ENCODE results near the gene TIGD1.

DNA sequence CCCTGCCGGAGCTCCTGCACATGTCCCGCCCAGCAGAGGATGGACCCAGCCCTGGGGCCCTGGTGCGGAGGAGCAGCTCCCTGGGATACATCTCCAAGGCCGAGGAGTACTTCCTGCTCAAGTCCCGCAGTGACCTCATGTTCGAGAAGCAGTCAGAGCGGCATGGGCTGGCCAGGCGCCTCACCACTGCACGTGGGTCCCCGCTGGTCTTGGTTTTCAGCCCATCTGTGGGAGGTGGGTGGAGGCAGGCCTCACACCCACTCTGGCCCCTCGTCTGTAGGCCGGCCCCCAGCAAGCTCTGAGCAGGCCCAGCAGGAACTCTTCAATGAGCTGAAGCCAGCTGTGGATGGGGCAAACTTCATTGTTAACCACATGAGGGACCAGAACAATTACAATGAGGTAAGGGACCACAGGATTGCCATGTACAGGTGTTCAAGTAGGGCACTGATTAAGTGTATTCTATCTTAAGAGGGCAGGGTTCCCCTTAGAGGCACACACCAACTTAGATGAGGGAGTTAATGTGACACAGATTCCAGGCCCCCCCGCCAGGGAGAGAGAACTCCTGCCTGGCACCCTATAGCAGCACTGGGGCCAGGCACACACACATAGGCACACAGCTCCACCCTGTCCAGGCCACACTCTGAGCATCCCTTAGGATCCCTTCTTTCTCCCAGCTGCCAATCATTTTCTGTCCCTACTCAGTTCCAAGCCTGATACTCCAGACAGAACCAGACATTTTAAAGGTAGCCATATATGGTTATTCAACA, 16.2 kb downstream of the TIGD1 start:
- TF ChIP-seq, protein P1, sequence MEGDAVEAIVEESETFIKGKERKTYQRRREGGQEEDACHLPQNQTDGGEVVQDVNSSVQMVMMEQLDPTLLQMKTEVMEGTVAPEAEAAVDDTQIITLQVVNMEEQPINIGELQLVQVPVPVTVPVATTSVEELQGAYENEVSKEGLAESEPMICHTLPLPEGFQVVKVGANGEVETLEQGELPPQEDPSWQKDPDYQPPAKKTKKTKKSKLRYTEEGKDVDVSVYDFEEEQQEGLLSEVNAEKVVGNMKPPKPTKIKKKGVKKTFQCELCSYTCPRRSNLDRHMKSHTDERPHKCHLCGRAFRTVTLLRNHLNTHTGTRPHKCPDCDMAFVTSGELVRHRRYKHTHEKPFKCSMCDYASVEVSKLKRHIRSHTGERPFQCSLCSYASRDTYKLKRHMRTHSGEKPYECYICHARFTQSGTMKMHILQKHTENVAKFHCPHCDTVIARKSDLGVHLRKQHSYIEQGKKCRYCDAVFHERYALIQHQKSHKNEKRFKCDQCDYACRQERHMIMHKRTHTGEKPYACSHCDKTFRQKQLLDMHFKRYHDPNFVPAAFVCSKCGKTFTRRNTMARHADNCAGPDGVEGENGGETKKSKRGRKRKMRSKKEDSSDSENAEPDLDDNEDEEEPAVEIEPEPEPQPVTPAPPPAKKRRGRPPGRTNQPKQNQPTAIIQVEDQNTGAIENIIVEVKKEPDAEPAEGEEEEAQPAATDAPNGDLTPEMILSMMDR (optimal IDR thresholded peaks at IDR 0.05 in 1 of 3, IDR thresholded peaks at IDR 0.05 in 1 of 3, conservative IDR thresholded peaks at IDR 0.05 in 1 of 3; ENCODE audit: extremely low read depth in 1 of 3, insufficient read depth in 2 of 3, low read length in 3 of 3): no peak
- no peak for TF ChIP-seq EZH2 (IDR thresholded peaks at IDR 0.05; ENCODE audit: low read length)

Data from keratinocyte (primary cell).